Stimulated activated CD4-positive, alpha-beta T cell treated with anti-CD3 and anti-CD28 coated beads, Interleukin-4, amount 100 ng/mL, for 24 hours (primary cell): ENCODE measurements around the gene STON2.
A peak's percentile ranks its signal among the peaks of the same experiment; 100 is the strongest.

ENCODE experiments used
- DNase-seq: peaks from one replicate; pipeline ENCODE4 v3.0.0-alpha.2; 2020

STON2 gene

DNA sequence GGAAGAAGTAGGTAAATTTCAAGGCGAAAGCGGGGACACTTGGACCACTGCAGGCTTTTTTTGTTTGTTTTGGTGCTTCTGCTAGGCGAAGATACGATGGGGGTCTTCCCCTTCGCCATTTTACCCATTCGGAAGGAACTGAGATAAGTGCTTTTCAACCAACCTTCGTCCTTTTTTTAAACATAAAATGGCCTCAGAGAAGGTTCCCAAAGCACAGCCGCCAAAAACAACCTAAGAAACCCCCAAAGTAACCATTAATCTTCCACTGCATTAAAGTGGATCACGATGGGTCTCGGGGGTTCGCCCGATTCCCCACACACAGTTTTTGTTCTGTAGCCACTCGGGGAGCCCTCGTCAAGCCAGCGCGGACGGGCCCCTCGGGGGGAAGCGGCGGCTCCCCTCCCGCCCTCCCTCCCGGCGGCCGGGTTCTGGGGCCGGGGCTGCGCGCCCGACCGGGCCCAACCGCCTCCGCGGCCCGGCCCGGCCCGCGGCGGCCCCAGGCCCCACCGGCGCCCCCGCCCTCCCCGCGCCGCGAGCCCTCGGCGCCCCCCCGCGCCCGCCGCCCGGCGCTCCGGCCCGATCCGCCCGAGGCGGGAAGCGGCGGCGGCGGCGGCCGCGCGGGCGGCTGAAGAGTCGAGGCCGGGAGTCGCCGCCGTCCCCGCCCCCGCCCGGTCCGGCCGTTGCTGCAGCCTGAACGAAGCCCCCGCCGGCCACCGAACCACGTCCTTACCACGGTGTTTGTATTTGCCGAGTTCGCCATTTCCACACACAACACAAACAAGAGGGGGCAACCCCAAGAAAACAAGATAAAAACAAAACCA lies 180.2 kb downstream of the STON2 start:
- DNase-seq, result peak; percentile 37

DNA sequence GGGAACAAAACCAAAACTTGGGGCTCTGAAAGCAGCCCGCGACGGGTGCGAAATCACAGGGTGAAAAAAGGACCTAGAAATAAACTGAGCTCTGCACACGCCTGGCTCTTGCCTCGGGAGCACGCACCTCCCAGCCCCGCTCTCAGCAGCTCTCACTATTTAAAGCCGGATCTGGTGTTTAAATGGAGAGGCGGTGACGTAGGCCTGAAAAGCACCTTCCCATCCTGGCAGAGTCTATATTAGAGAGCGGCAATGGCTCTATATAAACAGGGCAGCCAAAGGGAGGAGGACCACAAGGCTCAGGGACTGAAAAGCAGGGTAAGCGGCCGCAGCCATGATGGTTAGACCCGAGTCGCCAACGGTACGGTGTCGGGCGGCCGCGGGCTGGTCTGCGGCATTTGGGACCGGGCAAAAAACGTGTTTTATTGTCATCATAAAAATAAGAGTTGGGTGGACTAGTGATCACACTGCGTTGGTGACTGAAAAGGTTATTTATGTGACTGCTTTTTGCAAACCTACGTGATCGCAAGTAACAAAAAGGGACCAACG lies 180.8 kb downstream of the STON2 start:
- DNase-seq, result peak; percentile 87

DNA sequence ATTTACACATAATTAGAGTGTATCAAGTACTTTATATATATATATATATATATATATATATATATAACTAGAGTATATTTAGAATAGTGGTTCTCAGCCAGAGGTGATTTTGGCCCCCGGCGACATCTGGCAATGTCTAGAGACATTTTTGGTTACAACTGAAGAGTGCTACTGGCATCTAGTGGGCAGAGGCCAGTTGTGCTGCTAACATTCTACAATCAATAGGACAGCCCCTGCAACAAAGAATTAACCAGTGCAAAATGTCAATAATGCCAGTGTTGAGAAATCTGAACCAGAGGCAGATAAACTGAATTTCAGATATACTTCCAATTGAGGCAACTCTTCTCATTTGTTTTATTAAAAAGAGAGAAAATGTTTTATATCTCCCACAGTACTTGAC lies 188.3 kb downstream of the STON2 start:
- peak; percentile 20 for DNase-seq
